GM19023 (cell line): Measurements from ENCODE around the gene CCDC172.

ENCODE experiments used
- ATAC-seq: cut with Tn5 transposase; IDR thresholded peaks from one replicate; pipeline ENCODE4 v1.9.1; 2021; ENCODE audit warnings: mild to moderate bottlenecking, moderate library complexity; ENCODE audit not compliant: unreplicated experiment

CCDC172 gene

DNA sequence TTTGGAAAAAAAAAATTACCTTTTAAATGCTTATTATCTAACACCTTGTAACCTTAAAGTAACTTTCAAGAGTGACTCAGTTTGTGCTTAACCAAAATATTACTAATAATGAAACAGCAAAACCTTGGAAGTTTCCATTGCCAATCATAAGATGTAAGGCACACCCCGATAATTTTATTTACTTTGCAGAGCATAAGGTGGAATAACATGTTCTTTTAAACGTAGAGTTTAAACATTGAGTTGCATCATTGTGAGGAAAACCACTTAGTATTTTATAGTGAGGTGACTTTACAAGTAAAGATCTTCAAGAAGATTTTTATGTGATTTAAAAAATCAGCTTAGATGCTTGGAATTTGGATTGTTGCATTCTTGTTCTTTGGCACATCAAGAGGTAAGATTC is 103.4 kb downstream of the CCDC172 start, which contains the start of gene PNLIPRP3:
Gene PNLIPRP3 (plus strand): TSS at position 177 of the 400 bp plus-strand sequence. CDS start 166 bp downstream, at position 343.
- no peak for ATAC-seq

DNA sequence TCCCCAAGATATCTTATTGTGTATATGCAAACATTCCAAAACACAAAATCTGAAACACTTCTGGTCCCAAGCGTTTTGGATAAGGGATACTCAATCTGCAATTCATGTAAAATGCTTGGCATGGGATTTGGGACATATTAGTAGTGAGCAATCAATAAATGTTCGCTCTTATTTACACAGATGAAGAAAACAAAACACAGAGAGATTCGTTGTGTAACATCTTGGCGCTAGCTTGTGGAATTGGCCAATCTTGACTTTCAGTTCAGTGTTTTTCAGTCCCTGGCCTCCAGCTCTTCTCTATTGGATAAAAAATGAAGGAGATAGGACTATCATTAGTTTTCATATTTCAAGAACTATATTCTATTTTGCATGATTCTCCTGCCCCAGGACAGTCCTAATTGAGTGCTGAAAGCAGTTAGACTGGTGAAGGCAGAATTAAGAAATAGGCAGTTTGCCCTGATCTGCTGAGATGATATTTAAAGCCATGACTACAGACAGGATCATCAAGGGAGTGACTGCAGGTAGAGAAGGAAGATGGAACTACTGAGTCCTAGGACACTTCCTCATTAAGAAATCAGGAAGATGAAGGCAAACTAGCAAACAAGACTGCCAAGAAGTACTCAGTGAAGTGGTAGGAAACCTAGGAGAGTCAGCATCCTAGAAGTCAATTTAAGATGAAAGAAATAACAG is 105.2 kb downstream of the CCDC172 start:
- no peak for ATAC-seq
